Liver (tissue), 3 donors: ENCODE results near the gene DYSF.
A peak's percentile ranks its signal among the peaks of the same experiment; 100 is the strongest.

Experiments used
- JUND ChIP-seq, 2 donors: IDR thresholded peaks; 2 replicates each; pipeline ENCODE4 v1.6.1; 2016; ENCODE audit warnings: antibody characterized with exemption in 2 of 2
- RAD21 ChIP-seq, 2 donors: IDR thresholded peaks; 2 replicates each; pipeline ENCODE4 v1.6.1; 2016; ENCODE audit warnings: antibody characterized with exemption in 2 of 2, mild to moderate bottlenecking in 2 of 2
- TAF1 ChIP-seq: conservative IDR thresholded peaks from 2 replicates; pipeline ENCODE4 v1.6.1; 2016; ENCODE audit warnings: antibody characterized with exemption, mild to moderate bottlenecking
- TF ChIP-seq, protein P1 (sequence below): IDR thresholded peaks from 2 replicates; pipeline ENCODE4 v1.6.1; 2016; ENCODE audit warnings: antibody characterized with exemption
- TF ChIP-seq, protein P2 (sequence below): IDR thresholded peaks from 2 replicates; pipeline ENCODE4 v1.6.1; 2016; ENCODE audit warnings: antibody characterized with exemption
- TF ChIP-seq, protein P3 (sequence below): fragments of 150-350 bp; IDR thresholded peaks from 2 replicates; pipeline ENCODE4 v1.5.1; 2017; ENCODE audit warnings: improper control_type of control experiment, low read depth, low read length; ENCODE audit not compliant: missing input control
- TF ChIP-seq, protein P4 (sequence below): IDR thresholded peaks from 2 replicates; pipeline ENCODE4 v1.6.1; 2016; ENCODE audit warnings: antibody characterized with exemption, mild to moderate bottlenecking
- donor health status: healthy.
- donor health status: healthy.

DNA sequence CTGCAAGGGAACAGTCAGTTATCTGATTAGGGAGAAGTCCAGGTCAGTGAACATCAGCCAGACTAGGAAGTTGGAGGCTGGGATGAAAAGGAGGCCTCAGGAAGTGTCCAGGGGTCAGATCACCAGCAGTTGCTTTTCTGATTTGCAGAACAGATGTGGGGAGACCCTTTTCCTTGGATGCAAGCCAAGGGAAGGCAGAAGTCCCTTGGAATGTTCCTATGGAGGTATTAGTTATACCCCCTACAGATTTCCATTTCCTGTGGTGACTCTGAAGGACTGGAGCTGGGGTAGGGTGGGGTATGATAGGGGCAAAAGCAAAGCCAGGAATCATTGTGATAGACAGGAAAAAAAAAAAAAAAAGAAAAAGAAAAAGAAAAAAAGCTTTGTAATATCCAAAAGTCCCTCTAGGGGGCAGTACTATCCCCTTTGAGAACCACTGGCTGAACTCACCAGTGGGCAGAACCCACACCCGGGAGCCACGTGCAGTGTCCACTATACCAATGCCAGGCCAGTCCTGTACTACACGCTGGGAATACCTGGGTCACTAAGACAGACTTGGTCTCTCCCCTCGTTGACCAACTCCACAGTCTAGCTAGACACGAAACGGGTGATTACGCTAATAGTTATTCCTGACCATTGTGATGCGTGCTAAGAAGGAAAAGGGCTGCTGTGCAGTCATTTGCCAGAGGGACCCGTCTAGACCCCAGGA lies 7.4 kb downstream of the DYSF start:
- TF ChIP-seq, protein P1, sequence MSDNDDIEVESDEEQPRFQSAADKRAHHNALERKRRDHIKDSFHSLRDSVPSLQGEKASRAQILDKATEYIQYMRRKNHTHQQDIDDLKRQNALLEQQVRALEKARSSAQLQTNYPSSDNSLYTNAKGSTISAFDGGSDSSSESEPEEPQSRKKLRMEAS = no peak
- TF ChIP-seq, protein P2, sequence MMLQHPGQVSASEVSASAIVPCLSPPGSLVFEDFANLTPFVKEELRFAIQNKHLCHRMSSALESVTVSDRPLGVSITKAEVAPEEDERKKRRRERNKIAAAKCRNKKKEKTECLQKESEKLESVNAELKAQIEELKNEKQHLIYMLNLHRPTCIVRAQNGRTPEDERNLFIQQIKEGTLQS = no peak
- TF ChIP-seq, protein P3, sequence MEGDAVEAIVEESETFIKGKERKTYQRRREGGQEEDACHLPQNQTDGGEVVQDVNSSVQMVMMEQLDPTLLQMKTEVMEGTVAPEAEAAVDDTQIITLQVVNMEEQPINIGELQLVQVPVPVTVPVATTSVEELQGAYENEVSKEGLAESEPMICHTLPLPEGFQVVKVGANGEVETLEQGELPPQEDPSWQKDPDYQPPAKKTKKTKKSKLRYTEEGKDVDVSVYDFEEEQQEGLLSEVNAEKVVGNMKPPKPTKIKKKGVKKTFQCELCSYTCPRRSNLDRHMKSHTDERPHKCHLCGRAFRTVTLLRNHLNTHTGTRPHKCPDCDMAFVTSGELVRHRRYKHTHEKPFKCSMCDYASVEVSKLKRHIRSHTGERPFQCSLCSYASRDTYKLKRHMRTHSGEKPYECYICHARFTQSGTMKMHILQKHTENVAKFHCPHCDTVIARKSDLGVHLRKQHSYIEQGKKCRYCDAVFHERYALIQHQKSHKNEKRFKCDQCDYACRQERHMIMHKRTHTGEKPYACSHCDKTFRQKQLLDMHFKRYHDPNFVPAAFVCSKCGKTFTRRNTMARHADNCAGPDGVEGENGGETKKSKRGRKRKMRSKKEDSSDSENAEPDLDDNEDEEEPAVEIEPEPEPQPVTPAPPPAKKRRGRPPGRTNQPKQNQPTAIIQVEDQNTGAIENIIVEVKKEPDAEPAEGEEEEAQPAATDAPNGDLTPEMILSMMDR = peak; percentile 53
- TF ChIP-seq JUND (IDR thresholded peaks at IDR 0.05) (no peak), TAF1 (no peak), RAD21 (IDR thresholded peaks at IDR 0.05) (peak; percentile 70 to 73)
- TF ChIP-seq, protein P4, sequence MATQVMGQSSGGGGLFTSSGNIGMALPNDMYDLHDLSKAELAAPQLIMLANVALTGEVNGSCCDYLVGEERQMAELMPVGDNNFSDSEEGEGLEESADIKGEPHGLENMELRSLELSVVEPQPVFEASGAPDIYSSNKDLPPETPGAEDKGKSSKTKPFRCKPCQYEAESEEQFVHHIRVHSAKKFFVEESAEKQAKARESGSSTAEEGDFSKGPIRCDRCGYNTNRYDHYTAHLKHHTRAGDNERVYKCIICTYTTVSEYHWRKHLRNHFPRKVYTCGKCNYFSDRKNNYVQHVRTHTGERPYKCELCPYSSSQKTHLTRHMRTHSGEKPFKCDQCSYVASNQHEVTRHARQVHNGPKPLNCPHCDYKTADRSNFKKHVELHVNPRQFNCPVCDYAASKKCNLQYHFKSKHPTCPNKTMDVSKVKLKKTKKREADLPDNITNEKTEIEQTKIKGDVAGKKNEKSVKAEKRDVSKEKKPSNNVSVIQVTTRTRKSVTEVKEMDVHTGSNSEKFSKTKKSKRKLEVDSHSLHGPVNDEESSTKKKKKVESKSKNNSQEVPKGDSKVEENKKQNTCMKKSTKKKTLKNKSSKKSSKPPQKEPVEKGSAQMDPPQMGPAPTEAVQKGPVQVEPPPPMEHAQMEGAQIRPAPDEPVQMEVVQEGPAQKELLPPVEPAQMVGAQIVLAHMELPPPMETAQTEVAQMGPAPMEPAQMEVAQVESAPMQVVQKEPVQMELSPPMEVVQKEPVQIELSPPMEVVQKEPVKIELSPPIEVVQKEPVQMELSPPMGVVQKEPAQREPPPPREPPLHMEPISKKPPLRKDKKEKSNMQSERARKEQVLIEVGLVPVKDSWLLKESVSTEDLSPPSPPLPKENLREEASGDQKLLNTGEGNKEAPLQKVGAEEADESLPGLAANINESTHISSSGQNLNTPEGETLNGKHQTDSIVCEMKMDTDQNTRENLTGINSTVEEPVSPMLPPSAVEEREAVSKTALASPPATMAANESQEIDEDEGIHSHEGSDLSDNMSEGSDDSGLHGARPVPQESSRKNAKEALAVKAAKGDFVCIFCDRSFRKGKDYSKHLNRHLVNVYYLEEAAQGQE = peak; percentile 39
